GM12878 (cell line): Measurements from ENCODE around the gene STMP1.

Source experiments
- CEBPZ ChIP-seq: fragments of 150-350 bp; IDR thresholded peaks from 2 replicates; pipeline ENCODE4 v1.6.1; 2016; ENCODE audit warnings: low read depth, low read length
- EP300 ChIP-seq, 2 experiments: fragments of 150-350 bp in 1 of 2; IDR thresholded peaks; 2 replicates each; pipeline ENCODE4 v1.6.1; 2011 to 2012; ENCODE audit warnings: low read depth in 2 of 2, low read length in 2 of 2, borderline replicate concordance in 1 of 2, improper control_type of control experiment in 1 of 2, inconsistent platforms in 1 of 2; ENCODE audit not compliant: control insufficient read depth in 1 of 2
- GABPA ChIP-seq: IDR thresholded peaks from 2 replicates; pipeline ENCODE4 v1.6.1; 2014; ENCODE audit warnings: antibody characterized with exemption, low read depth, mild to moderate bottlenecking, inconsistent platforms
- NBN ChIP-seq: fragments of 450-650 bp; IDR thresholded peaks from 2 replicates; pipeline ENCODE4 v1.6.1; 2016
- POLR2A ChIP-seq: IDR thresholded peaks from 2 replicates; pipeline ENCODE4 v1.6.1; 2011; ENCODE audit warnings: low read depth, mild to moderate bottlenecking, low read length
- RCOR1 ChIP-seq: conservative IDR thresholded peaks from 2 replicates; pipeline ENCODE4 v1.6.1; 2012; ENCODE audit warnings: low read depth, low read length, improper control_type of control experiment
- REST ChIP-seq: IDR thresholded peaks from 2 replicates; pipeline ENCODE4 v1.6.1; 2012; ENCODE audit warnings: mild to moderate bottlenecking, low read depth, low read length
- TF ChIP-seq, protein P1 (sequence below), 3 experiments: IDR thresholded peaks in 2 of 3; conservative IDR thresholded peaks in 1 of 3; 2 replicates each; pipeline ENCODE4 v1.5.1; 2011; ENCODE audit warnings: low read depth in 3 of 3, low read length in 3 of 3, mild to moderate bottlenecking in 3 of 3, control low read depth in 2 of 3, moderate library complexity in 2 of 3, inconsistent platforms in 1 of 3, mixed read lengths in 1 of 3; ENCODE audit not compliant: control insufficient read depth in 2 of 3, insufficient read depth in 1 of 3; ENCODE audit errors: extremely low read depth in 1 of 3

DNA sequence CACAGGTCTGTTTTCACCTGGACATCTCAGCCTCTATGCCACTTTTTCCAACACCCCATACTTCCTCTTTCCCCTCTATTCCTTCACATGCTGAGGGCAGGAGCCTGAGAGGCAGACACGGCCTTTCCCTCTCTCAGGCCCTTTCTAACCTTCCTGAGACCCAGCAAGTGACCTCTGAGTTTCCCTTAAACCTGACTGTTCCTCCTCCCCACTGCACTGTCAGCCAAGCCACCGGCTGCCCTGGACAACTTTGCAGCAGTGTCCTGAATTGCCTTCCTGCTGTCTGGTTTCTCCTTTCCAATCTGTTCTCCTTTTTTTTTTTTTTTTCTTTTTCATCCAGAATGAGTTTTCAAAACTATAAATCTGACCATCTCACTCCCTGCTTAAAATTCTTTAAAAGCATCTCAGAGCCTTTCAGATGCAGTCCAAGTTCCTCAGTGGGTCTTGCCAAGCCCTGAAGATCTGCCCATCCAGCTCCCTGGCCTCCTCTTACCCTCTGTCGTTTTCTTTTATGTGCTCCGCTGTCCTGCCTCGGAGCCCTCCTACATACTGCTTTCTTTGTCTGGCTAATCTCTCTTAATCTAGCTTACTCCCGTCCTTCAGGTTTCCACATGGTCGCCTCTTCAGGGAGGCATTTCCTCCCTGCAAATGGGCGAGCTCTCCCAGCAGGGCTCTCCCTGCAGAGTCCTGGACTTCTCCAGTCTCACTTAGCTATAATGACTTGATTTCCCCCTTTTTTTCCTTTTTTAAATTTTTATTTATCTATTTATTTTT, 35.1 kb downstream of the STMP1 start:
- no peak for TF ChIP-seq CEBPZ
- TF ChIP-seq, protein P1, sequence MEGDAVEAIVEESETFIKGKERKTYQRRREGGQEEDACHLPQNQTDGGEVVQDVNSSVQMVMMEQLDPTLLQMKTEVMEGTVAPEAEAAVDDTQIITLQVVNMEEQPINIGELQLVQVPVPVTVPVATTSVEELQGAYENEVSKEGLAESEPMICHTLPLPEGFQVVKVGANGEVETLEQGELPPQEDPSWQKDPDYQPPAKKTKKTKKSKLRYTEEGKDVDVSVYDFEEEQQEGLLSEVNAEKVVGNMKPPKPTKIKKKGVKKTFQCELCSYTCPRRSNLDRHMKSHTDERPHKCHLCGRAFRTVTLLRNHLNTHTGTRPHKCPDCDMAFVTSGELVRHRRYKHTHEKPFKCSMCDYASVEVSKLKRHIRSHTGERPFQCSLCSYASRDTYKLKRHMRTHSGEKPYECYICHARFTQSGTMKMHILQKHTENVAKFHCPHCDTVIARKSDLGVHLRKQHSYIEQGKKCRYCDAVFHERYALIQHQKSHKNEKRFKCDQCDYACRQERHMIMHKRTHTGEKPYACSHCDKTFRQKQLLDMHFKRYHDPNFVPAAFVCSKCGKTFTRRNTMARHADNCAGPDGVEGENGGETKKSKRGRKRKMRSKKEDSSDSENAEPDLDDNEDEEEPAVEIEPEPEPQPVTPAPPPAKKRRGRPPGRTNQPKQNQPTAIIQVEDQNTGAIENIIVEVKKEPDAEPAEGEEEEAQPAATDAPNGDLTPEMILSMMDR (IDR thresholded peaks at IDR 0.05 in 2 of 3, conservative IDR thresholded peaks at IDR 0.05 in 1 of 3; ENCODE audit: control insufficient read depth in 2 of 3, extremely low read depth in 1 of 3, insufficient read depth in 1 of 3, low read depth in 3 of 3, low read length in 3 of 3), result no peak
- TF ChIP-seq EP300 (IDR thresholded peaks at IDR 0.05; ENCODE audit: borderline replicate concordance in 1 of 2, control insufficient read depth in 1 of 2, low read depth in 2 of 2, low read length in 2 of 2), result no peak
- no peak for TF ChIP-seq NBN
- TF ChIP-seq POLR2A, result no peak
- TF ChIP-seq RCOR1, result no peak
- TF ChIP-seq GABPA, result no peak
- TF ChIP-seq REST, result no peak
